Measurements from ENCODE around the gene COX4I1.
"Not testable (repeated sequence)": the region's sequence is repeated elsewhere in the genome, so short reads cannot be mapped to it uniquely, and the experiment has no call there.

Gene COX4I1

GRCh38 chr16:85826686-85827247, 27.3 kb downstream of the COX4I1 start:
- no peak for DNase-seq

GRCh38 chr16:85828166-85828565, 28.7 kb downstream of the COX4I1 start:
- no peak for DNase-seq

- peak in 1 of 6 experiments; percentile 5 for DNase-seq
Observed at GRCh38 chr16:85829171-85829719, 29.8 kb downstream of the COX4I1 start.

GRCh38 chr16:85829751-85830445, 30.4 kb downstream of the COX4I1 start:
- DNase-seq: no peak

- DNase-seq: no peak
Observed at GRCh38 chr16:85830821-85831220, 31.3 kb downstream of the COX4I1 start.

GRCh38 chr16:85832570-85833218, 33.2 kb downstream of the COX4I1 start:
- DNase-seq: no peak

- DNase-seq: no peak
Observed at GRCh38 chr16:85833219-85833920, 33.9 kb downstream of the COX4I1 start.

- no peak for DNase-seq
Observed at GRCh38 chr16:85834741-85835140, 35.2 kb downstream of the COX4I1 start.

- no peak for DNase-seq
Observed at GRCh38 chr16:85835227-85835751, 35.8 kb downstream of the COX4I1 start.

GRCh38 chr16:85835956-85836705, 36.6 kb downstream of the COX4I1 start:
- DNase-seq: no peak

- no peak for DNase-seq
Observed at GRCh38 chr16:85836706-85837582, 37.4 kb downstream of the COX4I1 start.

- DNase-seq: not testable (repeated sequence)
Observed at GRCh38 chr16:85837654-85838053, 38.2 kb downstream of the COX4I1 start.

- no peak for DNase-seq
Observed at GRCh38 chr16:85838381-85838780, 38.9 kb downstream of the COX4I1 start.

- DNase-seq: no peak
Observed at GRCh38 chr16:85838876-85839585, 39.5 kb downstream of the COX4I1 start.

- no peak for DNase-seq
Observed at GRCh38 chr16:85839681-85840240, 40.3 kb downstream of the COX4I1 start.

GRCh38 chr16:85840395-85840794, 40.9 kb downstream of the COX4I1 start:
- DNase-seq: no peak

- no peak for DNase-seq
Observed at GRCh38 chr16:85840801-85841200, 41.3 kb downstream of the COX4I1 start.

- DNase-seq: no peak
Observed at GRCh38 chr16:85842435-85842834, 42.9 kb downstream of the COX4I1 start.

GRCh38 chr16:85842848-85843247, 43.4 kb downstream of the COX4I1 start:
- DNase-seq: no peak

GRCh38 chr16:85843471-85844168, 44.1 kb downstream of the COX4I1 start:
- DNase-seq: no peak

Data from stimulated activated naive CD4-positive, alpha-beta T cell (primary cell).